ENCODE results near the gene SEC16A. TPM values are rescaled to one million over a fixed set of nuclear protein-coding genes. Genes with fewer than 3 reads are reported as not detected.
"Not testable (repeated sequence)": the region's sequence is repeated elsewhere in the genome, so short reads cannot be mapped to it uniquely, and the experiment has no call there.

The SEC16A gene
- total RNA-seq, 1 experiment from 2014 or later = 85.8 TPM

GRCh38 chr9:136429075-136429628 lies 53.7 kb downstream of the SEC16A start:
- Mint-ChIP-seq H3K4me3 (ENCODE audit: unreplicated experiment) (no peak overlapping the region), H3K9me3 (ENCODE audit: unreplicated experiment) (no peaks in the 10 kb centered on the region), H3K27me3 (ENCODE audit: insufficient read depth, unreplicated experiment) (no peaks in the 10 kb centered on the region), H3K27ac (ENCODE audit: low read depth, unreplicated experiment) (no peak overlapping the region), H3K36me3 (ENCODE audit: insufficient read depth, unreplicated experiment) (peaks cover 38% of the 10 kb centered on the region), H3K4me1 (ENCODE audit: insufficient read depth, unreplicated experiment) (no peaks in the 10 kb centered on the region)
- no TSS peak for BruUV-seq (replicated peaks)
- DNase-seq (ENCODE audit: unreplicated experiment) = no peak
- TF ChIP-seq CTCF (IDR thresholded peaks at IDR 0.05; ENCODE audit: unreplicated experiment) = no peak
- ChIA-PET POLR2A (interaction anchor here (0.9 kb wide), 1 partner anchor 18 kb away, joined by 3 read pairs; no protein-coding TSS in a partner anchor), CTCF (no interaction called here)
- intact Hi-C loops (cut with micrococcal nuclease) = no loop called here

- no peak overlapping the region for H3K27ac Mint-ChIP-seq (ENCODE audit: low read depth, unreplicated experiment)
These were observed 56.1 kb downstream of the SEC16A start for GRCh38 chr9:136426787-136427186.

GRCh38 chr9:136425367-136425766 lies 57.5 kb downstream of the SEC16A start:
- not testable (repeated sequence) for H3K27me3 Mint-ChIP-seq (ENCODE audit: insufficient read depth, unreplicated experiment); H3K4me3 Mint-ChIP-seq (ENCODE audit: unreplicated experiment)

More at GRCh38 chr9:136426787-136427186, 56.1 kb downstream of the SEC16A start:
- POLR2A ChIA-PET = interaction anchor here (1.4 to 1.6 kb wide), 2 partner anchors 12 to 16 kb away, joined by 4 to 5 read pairs; no protein-coding TSS in a partner anchor
- Mint-ChIP-seq H3K4me1 (ENCODE audit: insufficient read depth, unreplicated experiment) (no peaks in the 10 kb centered on the region), H3K27me3 (ENCODE audit: insufficient read depth, unreplicated experiment) (no peaks in the 10 kb centered on the region), H3K9me3 (ENCODE audit: unreplicated experiment) (no peaks in the 10 kb centered on the region), H3K4me3 (ENCODE audit: unreplicated experiment) (no peak overlapping the region), H3K36me3 (ENCODE audit: insufficient read depth, unreplicated experiment) (peaks cover 61% of the 10 kb centered on the region)
- DNase-seq (ENCODE audit: unreplicated experiment) = no peak
- intact Hi-C loops (cut with micrococcal nuclease) = no loop called here
- no TSS peak for BruUV-seq (replicated peaks)
- TF ChIP-seq CTCF (IDR thresholded peaks at IDR 0.05; ENCODE audit: unreplicated experiment) = no peak
- CTCF ChIA-PET = no interaction called here

GRCh38 chr9:136424750-136425362 lies 58.0 kb downstream of the SEC16A start:
- ChIA-PET POLR2A (interaction anchor here (0.6 to 1.6 kb wide), 4 partner anchors 11 to 207 kb away, joined by 3 to 9 read pairs (median 4); partner anchors contain the start of genes ENTR1 and PMPCA), CTCF (interaction anchor here (0.7 to 1.7 kb wide), 6 partner anchors 12 to 200 kb away, joined by 3 to 6 read pairs (median 4); no protein-coding TSS in a partner anchor)
- Mint-ChIP-seq H3K36me3 (ENCODE audit: insufficient read depth, unreplicated experiment) (peaks cover 71% of the 10 kb centered on the region), H3K27me3 (ENCODE audit: insufficient read depth, unreplicated experiment) (no peaks in the 10 kb centered on the region), H3K9me3 (ENCODE audit: unreplicated experiment) (no peaks in the 10 kb centered on the region), H3K27ac (ENCODE audit: low read depth, unreplicated experiment) (no peak overlapping the region), H3K4me3 (ENCODE audit: unreplicated experiment) (no peak overlapping the region), H3K4me1 (ENCODE audit: insufficient read depth, unreplicated experiment) (no peaks in the 10 kb centered on the region)
- no TSS peak for BruUV-seq (replicated peaks)
- intact Hi-C loops (cut with micrococcal nuclease) = no loop called here
- no peak for TF ChIP-seq CTCF (IDR thresholded peaks at IDR 0.05; ENCODE audit: unreplicated experiment)
- DNase-seq (ENCODE audit: unreplicated experiment) = no peak

More at GRCh38 chr9:136425367-136425766, 57.5 kb downstream of the SEC16A start:
- H3K4me1 Mint-ChIP-seq (ENCODE audit: insufficient read depth, unreplicated experiment); H3K27ac Mint-ChIP-seq (ENCODE audit: low read depth, unreplicated experiment); H3K9me3 Mint-ChIP-seq (ENCODE audit: unreplicated experiment); DNase-seq (ENCODE audit: unreplicated experiment); intact Hi-C loops (cut with micrococcal nuclease); BruUV-seq (replicated peaks): not testable (repeated sequence)
- CTCF ChIA-PET = interaction anchor here (0.7 to 1.7 kb wide), 4 partner anchors 12 to 199 kb away, joined by 3 to 6 read pairs (median 4); no protein-coding TSS in a partner anchor
- POLR2A ChIA-PET = interaction anchor here (0.7 to 1.6 kb wide), 5 partner anchors 11 to 14 kb away, joined by 3 to 5 read pairs (median 4); no protein-coding TSS in a partner anchor
- peaks cover 70% of the 10 kb centered on the region for H3K36me3 Mint-ChIP-seq (ENCODE audit: insufficient read depth, unreplicated experiment)
